B cell (primary cell): Measurements from ENCODE around the gene SYNGR3. TPM values are rescaled to one million over a fixed set of nuclear protein-coding genes. Genes with fewer than 3 reads are reported as not detected.
"Not testable (repeated sequence)": the region's sequence is repeated elsewhere in the genome, so short reads cannot be mapped to it uniquely, and the experiment has no call there.

Experiments used
- ATAC-seq: fragments of 200-7000 bp; cut with Tn5 transposase; one replicate; pipeline ENCODE4 v1.10.0; 2021; ENCODE audit warnings: low read depth, mild to moderate bottlenecking, moderate number of reproducible peaks, moderate library complexity
- CTCF ChIA-PET: fragments of 350-600 bp; sonication (Branson Sonifier 250); formaldehyde crosslinking; loops from one replicate; lab custom pipeline; 2021; ENCODE audit warnings: antibody characterized with exemption, inconsistent platforms; lab: Charles Lee
- POLR2A ChIA-PET: fragments of 350-600 bp; sonication (Branson Sonifier 250); formaldehyde crosslinking; loops from one replicate; lab custom pipeline; 2021; ENCODE audit warnings: antibody characterized with exemption; lab: Charles Lee
- DNase-seq: peaks from one replicate; pipeline ENCODE4 v3.0.0; 2013
- H2AFZ ChIP-seq: 2 replicates; pipeline ENCODE4 v1.6.1; 2012; ENCODE audit warnings: mild to moderate bottlenecking, low read depth, low read length; ENCODE audit not compliant: insufficient read depth, poor library complexity, severe bottlenecking
- H3K27ac ChIP-seq, 2 donors: 1 replicate in 1 of 2; 2 replicates in 1 of 2; pipeline ENCODE4 v1.5.1; 2012 to 2013; ENCODE audit warnings: low read length in 2 of 2, mild to moderate bottlenecking in 2 of 2, moderate library complexity in 1 of 2
- H3K27me3 ChIP-seq, 4 experiments: fragments of 200-600 bp in 1 of 4; sonication (generic) in 1 of 4; replicated peaks in 1 of 4; 1 replicate in 2 of 4; 2 replicates in 2 of 4; pipeline versions ENCODE4 v1.6.1 to v1.7.0; 2013 to 2016; ENCODE audit warnings: low read length in 3 of 4, mild to moderate bottlenecking in 2 of 4, mixed read lengths in 1 of 4, moderate library complexity in 1 of 4; ENCODE audit not compliant: insufficient read depth in 4 of 4, control insufficient read depth in 3 of 4; ENCODE audit errors: control extremely low read depth in 1 of 4
- H3K36me3 ChIP-seq, 2 experiments: replicated peaks in 1 of 2; 1 replicate in 1 of 2; 2 replicates in 1 of 2; pipeline versions ENCODE4 v1.6.1 to v1.7.1; 2013; ENCODE audit warnings: low read length in 1 of 2; ENCODE audit not compliant: insufficient read depth in 2 of 2, control insufficient read depth in 1 of 2; ENCODE audit errors: control extremely low read depth in 1 of 2, extremely low read depth in 1 of 2
- H3K4me1 ChIP-seq, 2 donors: fragments of 200-600 bp in 1 of 2; sonication (generic) in 1 of 2; 1 replicate in 1 of 2; 2 replicates in 1 of 2; pipeline versions ENCODE4 v1.5.1 to v1.6.1; 2013 to 2017; ENCODE audit warnings: low read length in 2 of 2; ENCODE audit not compliant: control insufficient read depth in 2 of 2, insufficient read depth in 2 of 2
- H3K4me2 ChIP-seq: replicated peaks from 2 replicates; pipeline ENCODE3; 2012; ENCODE audit warnings: mild to moderate bottlenecking, low read depth, low read length; ENCODE audit not compliant: poor library complexity, severe bottlenecking
- H3K4me3 ChIP-seq, 5 experiments: fragments of 200-600 bp in 1 of 5; sonication (generic) in 1 of 5; 1 replicate in 3 of 5; 2 replicates in 2 of 5; pipeline versions ENCODE4 v1.5.1 to v1.7.0; 2011 to 2016; ENCODE audit warnings: low read length in 4 of 5, mild to moderate bottlenecking in 4 of 5, low read depth in 2 of 5, control low read depth in 1 of 5, moderate library complexity in 1 of 5; ENCODE audit not compliant: insufficient read depth in 1 of 5; ENCODE audit errors: control extremely low read depth in 1 of 5, extremely low read depth in 1 of 5
- H3K79me2 ChIP-seq: fragments of 200-600 bp; sonication (generic); one replicate; pipeline ENCODE4 v1.6.0; 2016; ENCODE audit warnings: low read length; ENCODE audit not compliant: control insufficient read depth, insufficient read depth
- H3K9ac ChIP-seq: fragments of 200-600 bp; sonication (generic); 2 replicates; pipeline ENCODE4 v1.6.1; 2017; ENCODE audit warnings: mild to moderate bottlenecking, low read length, moderate library complexity
- H3K9me3 ChIP-seq, 3 donors: one replicate each; pipeline versions ENCODE4 v1.6.1 to v1.7.1; 2013; ENCODE audit warnings: low read length in 2 of 3; ENCODE audit not compliant: control insufficient read depth in 2 of 3, insufficient read depth in 1 of 3; ENCODE audit errors: control extremely low read depth in 1 of 3
- H4K20me1 ChIP-seq: 2 replicates; pipeline ENCODE4 v1.6.0; 2012; ENCODE audit warnings: mild to moderate bottlenecking, low read length; ENCODE audit not compliant: insufficient read depth, control insufficient read depth, poor library complexity, severe bottlenecking
- H3K27ac Mint-ChIP-seq: one replicate; pipeline ENCODE4 v1.8.0; 2021; ENCODE audit warnings: mixed read lengths
- H3K27me3 Mint-ChIP-seq: one replicate; pipeline ENCODE4 v1.8.0; 2021; ENCODE audit warnings: mixed read lengths
- H3K4me1 Mint-ChIP-seq: one replicate; pipeline ENCODE4 v1.8.0; 2021; ENCODE audit warnings: mixed read lengths
- H3K4me3 Mint-ChIP-seq: one replicate; pipeline ENCODE4 v1.8.0; 2021; ENCODE audit warnings: mixed read lengths
- H3K9me3 Mint-ChIP-seq: one replicate; pipeline ENCODE4 v1.8.0; 2022; ENCODE audit warnings: mixed read lengths; ENCODE audit not compliant: insufficient read depth
- CTCF ChIP-seq: fragments of 200-600 bp; IDR thresholded peaks from one replicate; pipeline ENCODE4 v1.8.0; 2022; ENCODE audit warnings: antibody characterized with exemption, mild to moderate bottlenecking
- EZH2 ChIP-seq: IDR thresholded peaks from 2 replicates; pipeline ENCODE4 v1.6.1; 2012; ENCODE audit warnings: borderline replicate concordance, low read depth, mild to moderate bottlenecking, moderate library complexity, low read length; ENCODE audit not compliant: insufficient read depth, poor library complexity, severe bottlenecking
- WGBS: methylation state at CpG from one replicate; pipeline ENCODE4 v1.1.5; 2013; ENCODE audit warnings: missing lambda C conversion rate; ENCODE audit not compliant: insufficient coverage; 5-methylcytosine and 5-hydroxymethylcytosine counted together
- intact Hi-C: fragments of 100-400 bp; cut with micrococcal nuclease; formaldehyde crosslinking; loops from one replicate; pipeline ENCODE4 v1.10.0; 2022
- polyA plus RNA-seq: library from polyadenylated mRNA; depleted of rRNA; stranded (reverse); fragments of >200 nt; gene quantifications from 2 replicates; pipeline ENCODE4 v1.2.3, GENCODE V29; 2012
- total RNA-seq, 2 donors: library from RNA; stranded (reverse); fragments of 120-200 nt in 1 of 2; gene quantifications; 1 replicate in 1 of 2; 2 replicates in 1 of 2; pipeline versions ENCODE4 v1.2.3 to v1.2.4, GENCODE V29; 2013 to 2022

SYNGR3 gene
- total and polyA plus RNA-seq, 2 donors (not counting 1 experiment from before 2014, with no cell fraction given) = 19.5 to 19.8 TPM

- DNase-seq, H3K9me3 ChIP-seq, POLR2A ChIA-PET, H3K9me3 Mint-ChIP-seq, ATAC-seq, H3K4me3 ChIP-seq, H4K20me1 ChIP-seq, H2AFZ ChIP-seq, H3K27me3 Mint-ChIP-seq, H3K4me2 ChIP-seq, H3K27ac ChIP-seq, H3K27me3 ChIP-seq, H3K9ac ChIP-seq, H3K27ac Mint-ChIP-seq, H3K4me3 Mint-ChIP-seq: not testable (repeated sequence)
- 78% methylated on average over 29 of the region's 30 CpGs for WGBS
- CTCF ChIA-PET = interaction anchor here (1.1 to 2.1 kb wide), 3 partner anchors 29 to 183 kb away, joined by 3 to 4 read pairs (median 3); no protein-coding TSS in a partner anchor
- Histone ChIP-seq H3K79me2 (peaks cover 19% of the 10 kb centered on the region), H3K4me1 (peaks cover 16 to 37% of the 10 kb centered on the region in 2 donors), H3K36me3 (peaks cover 0 to 23% of the 10 kb centered on the region in 2 experiments)
- peaks cover 27% of the 10 kb centered on the region for H3K4me1 Mint-ChIP-seq
- intact Hi-C loops = loop anchor here (2.0 kb wide), 1 partner anchor 29 kb away; no protein-coding TSS in a partner anchor
These were observed 31.7 kb upstream of the SYNGR3 start for GRCh38 chr16:1958143-1958491.

GRCh38 chr16:1958715-1959268 is 31.0 kb upstream of the SYNGR3 start:
- peaks cover 3% of the 10 kb centered on the region for H3K27me3 Mint-ChIP-seq
- intact Hi-C loops = loop anchor here (1.0 to 2.0 kb wide), 5 partner anchors 13 to 310 kb away; partner anchors contain the start of genes RNPS1, TRAF7 and ZNF598
- peak overlapping the region; percentile 89 for H3K4me3 Mint-ChIP-seq
- ChIA-PET POLR2A (interaction anchor here (1.1 to 2.5 kb wide), 2 partner anchors 182 to 196 kb away, joined by 3 to 10 read pairs; partner anchors contain the start of gene TRAF7), CTCF (interaction anchor here (1.1 to 2.1 kb wide), 3 partner anchors 30 to 182 kb away, joined by 3 to 4 read pairs (median 3); no protein-coding TSS in a partner anchor)
- H3K4me3 ChIP-seq = peak overlapping the region in 3 of 5 experiments; percentile 34 to 86 (median 75)
- peak overlapping the region; percentile 88 for H3K9ac ChIP-seq
- peaks cover 22 to 43% of the 10 kb centered on the region in 2 donors for H3K4me1 ChIP-seq
- peaks cover 25% of the 10 kb centered on the region for H3K79me2 ChIP-seq
- TF ChIP-seq EZH2 (no peak), CTCF (no peak)
- peaks cover 33% of the 10 kb centered on the region for H3K4me1 Mint-ChIP-seq
- no peak for DNase-seq
- no peak for ATAC-seq
- H3K27ac ChIP-seq = no peak overlapping the region
- no peaks in the 10 kb centered on the region for H3K9me3 ChIP-seq
- H3K27me3 ChIP-seq = peaks cover 0 to 3% (median 0%) of the 10 kb centered on the region in 4 experiments
- H3K36me3 ChIP-seq = peaks cover 0 to 28% of the 10 kb centered on the region in 2 experiments
- peak overlapping the region; percentile 93 for H2AFZ ChIP-seq
- peak overlapping the region; percentile 83 for H3K4me2 ChIP-seq
- H3K27ac Mint-ChIP-seq = peak overlapping the region; percentile 89
- 45% methylated on average over 13 of the region's 14 CpGs for WGBS
- H4K20me1 ChIP-seq = peaks cover 16% of the 10 kb centered on the region
- H3K9me3 Mint-ChIP-seq = no peaks in the 10 kb centered on the region
